ENCODE measurements around the gene GJA1. TPM values are rescaled to one million over a fixed set of nuclear protein-coding genes. Genes with fewer than 3 reads are reported as not detected.
A peak's percentile ranks its signal among the peaks of the same experiment; 100 is the strongest.

The GJA1 gene
- total RNA-seq, 6 donors from 2014 or later, result 12.6 to 155 (median 87.8) TPM

DNA sequence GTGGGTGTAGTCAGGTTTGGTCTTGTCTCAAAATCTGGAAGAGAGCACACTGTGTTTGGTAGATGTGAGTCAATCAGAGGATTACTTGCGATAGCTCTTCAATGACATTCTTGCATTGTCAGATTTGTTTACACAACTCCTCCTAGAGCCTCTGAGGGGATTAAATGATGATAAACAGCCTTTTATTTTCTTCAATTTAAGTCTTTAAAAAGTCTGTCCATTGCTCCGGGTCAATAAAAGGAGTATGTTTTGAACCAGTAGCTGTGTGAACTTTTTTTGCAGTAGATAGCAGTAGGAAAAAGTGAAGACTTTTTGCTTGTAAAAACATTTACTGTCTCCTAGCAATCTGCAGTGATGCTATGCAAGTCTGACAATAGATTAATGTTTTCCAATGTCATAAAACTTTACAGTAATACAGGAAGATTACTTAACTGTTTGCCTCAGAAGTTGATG is 49.9 kb downstream of the GJA1 start:
- Histone ChIP-seq H3K27ac (no peak overlapping the region), H3K36me3 (no peaks in the 10 kb centered on the region), H3K9me3 (no peaks in the 10 kb centered on the region), H3K4me3 (no peak overlapping the region), H3K27me3 (no peaks in the 10 kb centered on the region), H3K4me1 (no peaks in the 10 kb centered on the region)
- DNase-seq (no peak), ATAC-seq (ENCODE audit: low FRiP score in 2 of 2) (peak in 1 of 2 donors; percentile 41)
- TF ChIP-seq POLR2A (IDR thresholded peaks at IDR 0.05) (no peak), POLR2AphosphoS5 (IDR thresholded peaks at IDR 0.05) (no peak), EP300 (IDR thresholded peaks at IDR 0.05) (no peak)
- TF ChIP-seq, protein P1, sequence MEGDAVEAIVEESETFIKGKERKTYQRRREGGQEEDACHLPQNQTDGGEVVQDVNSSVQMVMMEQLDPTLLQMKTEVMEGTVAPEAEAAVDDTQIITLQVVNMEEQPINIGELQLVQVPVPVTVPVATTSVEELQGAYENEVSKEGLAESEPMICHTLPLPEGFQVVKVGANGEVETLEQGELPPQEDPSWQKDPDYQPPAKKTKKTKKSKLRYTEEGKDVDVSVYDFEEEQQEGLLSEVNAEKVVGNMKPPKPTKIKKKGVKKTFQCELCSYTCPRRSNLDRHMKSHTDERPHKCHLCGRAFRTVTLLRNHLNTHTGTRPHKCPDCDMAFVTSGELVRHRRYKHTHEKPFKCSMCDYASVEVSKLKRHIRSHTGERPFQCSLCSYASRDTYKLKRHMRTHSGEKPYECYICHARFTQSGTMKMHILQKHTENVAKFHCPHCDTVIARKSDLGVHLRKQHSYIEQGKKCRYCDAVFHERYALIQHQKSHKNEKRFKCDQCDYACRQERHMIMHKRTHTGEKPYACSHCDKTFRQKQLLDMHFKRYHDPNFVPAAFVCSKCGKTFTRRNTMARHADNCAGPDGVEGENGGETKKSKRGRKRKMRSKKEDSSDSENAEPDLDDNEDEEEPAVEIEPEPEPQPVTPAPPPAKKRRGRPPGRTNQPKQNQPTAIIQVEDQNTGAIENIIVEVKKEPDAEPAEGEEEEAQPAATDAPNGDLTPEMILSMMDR (IDR thresholded peaks at IDR 0.05), result no peak
- 38 to 45% methylated on average over 2 of the region's 2 CpGs for WGBS, 2 donors

DNA sequence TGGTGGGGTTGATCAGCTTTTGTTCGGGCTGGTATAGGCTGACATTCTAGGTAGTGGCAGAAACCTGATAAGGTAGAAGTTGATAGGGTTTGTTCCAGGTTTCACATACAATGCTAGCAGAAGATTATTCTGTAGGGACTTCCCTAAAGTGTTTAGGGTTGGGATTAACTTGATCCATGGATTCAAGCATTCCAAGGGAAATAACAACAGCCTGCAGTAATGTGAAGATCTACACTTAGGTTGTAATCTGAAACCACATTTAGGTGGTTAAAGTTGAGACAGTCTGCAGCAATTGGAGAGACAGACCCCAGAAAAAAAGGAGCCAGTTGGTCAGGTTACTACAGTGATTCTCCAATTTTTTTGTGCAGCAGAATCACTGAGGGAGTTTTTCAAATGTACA is 56.1 kb downstream of the GJA1 start:
- no peak overlapping the region for H3K27ac ChIP-seq
- H3K27me3 ChIP-seq, result no peaks in the 10 kb centered on the region
- TF ChIP-seq, protein P1 (IDR thresholded peaks at IDR 0.05), result no peak
- TF ChIP-seq POLR2AphosphoS5 (IDR thresholded peaks at IDR 0.05), result no peak
- no peak for TF ChIP-seq POLR2A (IDR thresholded peaks at IDR 0.05)
- TF ChIP-seq EP300 (IDR thresholded peaks at IDR 0.05), result no peak
- no peak for ATAC-seq (ENCODE audit: low FRiP score in 2 of 2)
- H3K36me3 ChIP-seq, result no peaks in the 10 kb centered on the region
- no peaks in the 10 kb centered on the region for H3K4me1 ChIP-seq
- no peak overlapping the region for H3K4me3 ChIP-seq
- WGBS, 2 donors, result 90 to 100% methylated on average over 1 of the region's 1 CpG
- no peak for DNase-seq
- no peaks in the 10 kb centered on the region for H3K9me3 ChIP-seq

DNA sequence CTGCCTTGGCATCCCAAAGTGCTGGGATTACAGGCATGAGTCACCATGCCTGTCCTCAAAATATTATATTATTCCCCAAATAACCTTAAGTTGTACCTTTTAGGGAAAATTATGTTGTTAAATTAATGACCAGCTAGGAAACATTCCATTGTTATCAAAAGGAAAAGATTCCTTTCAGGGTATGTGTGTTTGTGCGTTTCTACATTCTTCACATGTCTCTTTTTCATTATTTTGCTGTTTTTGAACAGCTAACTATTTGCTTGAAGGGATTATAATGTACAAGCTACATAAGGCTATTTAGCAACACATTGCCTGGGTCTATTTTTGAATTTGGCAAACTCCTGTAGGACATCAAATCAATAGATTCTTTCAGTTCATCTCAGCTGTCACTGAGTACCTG is 57.1 kb downstream of the GJA1 start:
- ATAC-seq (ENCODE audit: low FRiP score in 2 of 2), result no peak
- Histone ChIP-seq H3K36me3 (no peaks in the 10 kb centered on the region), H3K4me3 (no peak overlapping the region), H3K27ac (no peak overlapping the region), H3K27me3 (no peaks in the 10 kb centered on the region), H3K9me3 (no peaks in the 10 kb centered on the region), H3K4me1 (no peaks in the 10 kb centered on the region)
- no peak for TF ChIP-seq POLR2AphosphoS5 (IDR thresholded peaks at IDR 0.05)
- no peak for TF ChIP-seq EP300 (IDR thresholded peaks at IDR 0.05)
- TF ChIP-seq, protein P1 (IDR thresholded peaks at IDR 0.05), result no peak
- TF ChIP-seq POLR2A (IDR thresholded peaks at IDR 0.05), result no peak
- DNase-seq, result no peak
- 74 to 87% methylated on average over 1 of the region's 1 CpG for WGBS, 2 donors

DNA sequence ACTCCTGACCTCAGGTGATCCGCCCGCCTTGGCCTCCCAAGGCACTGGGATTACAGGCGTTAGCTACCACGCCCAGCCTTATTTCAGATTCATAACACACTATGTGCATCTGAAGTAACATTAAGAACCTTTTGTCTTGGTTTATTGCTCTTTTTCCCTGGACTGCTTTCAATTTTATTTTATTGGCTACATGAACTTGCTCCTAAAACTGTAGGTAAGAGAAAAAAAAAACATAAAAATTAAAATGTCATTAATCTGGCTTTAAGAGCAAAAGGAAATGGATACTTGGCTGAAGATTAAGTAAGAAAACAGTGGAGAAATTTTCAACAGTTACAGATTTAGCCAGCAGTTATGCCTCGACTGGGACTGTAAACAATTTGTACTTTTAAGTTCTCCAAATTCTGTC is 62.5 kb downstream of the GJA1 start:
- Histone ChIP-seq H3K9me3 (no peaks in the 10 kb centered on the region), H3K4me1 (no peaks in the 10 kb centered on the region), H3K27me3 (no peaks in the 10 kb centered on the region), H3K27ac (no peak overlapping the region), H3K4me3 (no peak overlapping the region), H3K36me3 (no peaks in the 10 kb centered on the region)
- DNase-seq (no peak), ATAC-seq (ENCODE audit: low FRiP score in 2 of 2) (peak in 1 of 2 donors; percentile 46)
- WGBS, 2 donors, result 77 to 79% methylated on average over 5 of the region's 5 CpGs
- no peak for TF ChIP-seq POLR2A (IDR thresholded peaks at IDR 0.05)
- no peak for TF ChIP-seq POLR2AphosphoS5 (IDR thresholded peaks at IDR 0.05)
- TF ChIP-seq, protein P1 (IDR thresholded peaks at IDR 0.05), result no peak
- no peak for TF ChIP-seq EP300 (IDR thresholded peaks at IDR 0.05)

Measured in upper lobe of left lung (tissue), 6 donors.